ENCODE results near the gene PCDHGA8.
"Not testable (repeated sequence)": the region's sequence is repeated elsewhere in the genome, so short reads cannot be mapped to it uniquely, and the experiment has no call there.

PCDHGA8 gene

DNA sequence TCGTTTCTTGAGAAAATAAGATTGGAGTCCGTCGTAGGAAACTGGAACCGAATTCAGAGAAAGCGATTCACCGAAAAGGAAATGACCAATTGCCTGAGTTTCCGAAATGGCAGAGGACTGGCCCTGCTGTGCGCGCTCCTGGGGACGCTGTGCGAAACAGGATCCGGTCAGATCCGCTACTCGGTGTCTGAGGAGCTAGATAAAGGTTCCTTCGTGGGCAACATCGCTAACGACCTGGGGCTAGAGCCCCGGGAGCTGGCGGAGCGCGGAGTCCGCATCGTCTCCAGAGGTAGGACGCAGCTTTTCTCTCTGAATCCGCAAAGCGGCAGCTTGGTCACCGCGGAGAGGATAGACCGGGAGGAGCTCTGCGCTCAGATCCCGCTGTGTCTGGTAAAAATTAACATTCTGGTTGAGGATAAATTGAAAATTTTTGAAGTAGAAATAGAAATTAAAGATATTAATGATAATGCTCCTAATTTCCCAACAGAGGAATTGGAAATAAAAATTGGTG lies 48.4 kb upstream of the PCDHGA8 start:
- H3K36me3 ChIP-seq (ENCODE audit: insufficient read depth, low read length): no peaks in the 10 kb centered on the region
- H3K27me3 ChIP-seq (ENCODE audit: insufficient read depth, low read length, poor library complexity, severe bottlenecking): no peaks in the 10 kb centered on the region
- no peak overlapping the region for H3K9ac ChIP-seq (ENCODE audit: low read depth, low read length, poor library complexity, severe bottlenecking)
- no peak overlapping the region for H3K4me3 ChIP-seq (ENCODE audit: low read length, poor library complexity, severe bottlenecking)
- no peak overlapping the region for H2AFZ ChIP-seq (ENCODE audit: low read length)
- H3K4me2 ChIP-seq (ENCODE audit: low read depth, low read length, poor library complexity, severe bottlenecking): no peak overlapping the region
- no peaks in the 10 kb centered on the region for H4K20me1 ChIP-seq (ENCODE audit: insufficient read depth, low read length, poor library complexity, severe bottlenecking)
- H3K9me3 ChIP-seq (ENCODE audit: insufficient read depth, low read depth, low read length): no peaks in the 10 kb centered on the region
- TF ChIP-seq, protein P1, sequence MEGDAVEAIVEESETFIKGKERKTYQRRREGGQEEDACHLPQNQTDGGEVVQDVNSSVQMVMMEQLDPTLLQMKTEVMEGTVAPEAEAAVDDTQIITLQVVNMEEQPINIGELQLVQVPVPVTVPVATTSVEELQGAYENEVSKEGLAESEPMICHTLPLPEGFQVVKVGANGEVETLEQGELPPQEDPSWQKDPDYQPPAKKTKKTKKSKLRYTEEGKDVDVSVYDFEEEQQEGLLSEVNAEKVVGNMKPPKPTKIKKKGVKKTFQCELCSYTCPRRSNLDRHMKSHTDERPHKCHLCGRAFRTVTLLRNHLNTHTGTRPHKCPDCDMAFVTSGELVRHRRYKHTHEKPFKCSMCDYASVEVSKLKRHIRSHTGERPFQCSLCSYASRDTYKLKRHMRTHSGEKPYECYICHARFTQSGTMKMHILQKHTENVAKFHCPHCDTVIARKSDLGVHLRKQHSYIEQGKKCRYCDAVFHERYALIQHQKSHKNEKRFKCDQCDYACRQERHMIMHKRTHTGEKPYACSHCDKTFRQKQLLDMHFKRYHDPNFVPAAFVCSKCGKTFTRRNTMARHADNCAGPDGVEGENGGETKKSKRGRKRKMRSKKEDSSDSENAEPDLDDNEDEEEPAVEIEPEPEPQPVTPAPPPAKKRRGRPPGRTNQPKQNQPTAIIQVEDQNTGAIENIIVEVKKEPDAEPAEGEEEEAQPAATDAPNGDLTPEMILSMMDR (conservative IDR thresholded peaks at IDR 0.05; ENCODE audit: low read length): no peak
- TF ChIP-seq EZH2phosphoT487 (IDR thresholded peaks at IDR 0.05; ENCODE audit: borderline replicate concordance): no peak
- H3F3A ChIP-seq (ENCODE audit: low read depth): no peaks in the 10 kb centered on the region
- H3K4me1 ChIP-seq (ENCODE audit: insufficient read depth, low read length, poor library complexity, severe bottlenecking): no peaks in the 10 kb centered on the region
- no peaks in the 10 kb centered on the region for H3K79me2 ChIP-seq (ENCODE audit: insufficient read depth, low read length)
- H3K9me2 ChIP-seq (replicated peaks; ENCODE audit: low read depth, low read length): no peaks in the 10 kb centered on the region

DNA sequence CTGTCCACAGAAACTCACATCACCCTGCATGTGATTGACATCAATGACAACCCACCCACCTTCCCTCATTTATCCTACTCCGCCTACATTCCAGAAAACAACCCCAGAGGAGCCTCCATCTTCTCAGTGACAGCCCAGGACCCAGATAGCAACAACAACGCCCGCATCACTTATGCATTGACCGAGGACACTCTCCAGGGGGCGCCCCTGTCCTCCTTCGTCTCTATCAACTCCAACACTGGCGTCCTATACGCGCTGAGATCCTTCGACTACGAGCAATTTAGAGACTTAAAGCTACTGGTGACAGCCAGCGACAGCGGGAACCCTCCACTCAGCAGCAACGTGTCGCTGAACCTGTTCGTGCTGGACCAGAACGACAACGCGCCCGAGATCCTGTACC lies 47.1 kb upstream of the PCDHGA8 start:
- Histone ChIP-seq H3K9me3 (ENCODE audit: insufficient read depth, low read depth, low read length) (no peaks in the 10 kb centered on the region), H2AFZ (ENCODE audit: low read length) (no peak overlapping the region), H3K4me1 (ENCODE audit: insufficient read depth, low read length, poor library complexity, severe bottlenecking) (no peaks in the 10 kb centered on the region), H3K36me3 (ENCODE audit: insufficient read depth, low read length) (no peaks in the 10 kb centered on the region), H3K79me2 (ENCODE audit: insufficient read depth, low read length) (no peaks in the 10 kb centered on the region), H3F3A (ENCODE audit: low read depth) (no peaks in the 10 kb centered on the region), H3K9ac (ENCODE audit: low read depth, low read length, poor library complexity, severe bottlenecking) (no peak overlapping the region), H3K4me2 (ENCODE audit: low read depth, low read length, poor library complexity, severe bottlenecking) (no peak overlapping the region), H3K9me2 (replicated peaks; ENCODE audit: low read depth, low read length) (no peaks in the 10 kb centered on the region), H4K20me1 (ENCODE audit: insufficient read depth, low read length, poor library complexity, severe bottlenecking) (no peaks in the 10 kb centered on the region), H3K4me3 (ENCODE audit: low read length, poor library complexity, severe bottlenecking) (no peak overlapping the region), H3K27me3 (ENCODE audit: insufficient read depth, low read length, poor library complexity, severe bottlenecking) (no peaks in the 10 kb centered on the region)
- TF ChIP-seq, protein P1 (conservative IDR thresholded peaks at IDR 0.05; ENCODE audit: low read length): 0 out of 2 replicates have a peak, but pooled peaks have one; percentile 15
- no peak for TF ChIP-seq EZH2phosphoT487 (IDR thresholded peaks at IDR 0.05; ENCODE audit: borderline replicate concordance)

GRCh38 chr5:141346017-141346416 lies 46.4 kb upstream of the PCDHGA8 start:
- H3K4me2 ChIP-seq (ENCODE audit: low read depth, low read length, poor library complexity, severe bottlenecking); H4K20me1 ChIP-seq (ENCODE audit: insufficient read depth, low read length, poor library complexity, severe bottlenecking); H3K4me3 ChIP-seq (ENCODE audit: low read length, poor library complexity, severe bottlenecking); H2AFZ ChIP-seq (ENCODE audit: low read length); H3K9me3 ChIP-seq (ENCODE audit: insufficient read depth, low read depth, low read length); H3K4me1 ChIP-seq (ENCODE audit: insufficient read depth, low read length, poor library complexity, severe bottlenecking); H3K79me2 ChIP-seq (ENCODE audit: insufficient read depth, low read length); H3K27me3 ChIP-seq (ENCODE audit: insufficient read depth, low read length, poor library complexity, severe bottlenecking); H3K9ac ChIP-seq (ENCODE audit: low read depth, low read length, poor library complexity, severe bottlenecking); H3K9me2 ChIP-seq (replicated peaks; ENCODE audit: low read depth, low read length); H3K36me3 ChIP-seq (ENCODE audit: insufficient read depth, low read length); H3F3A ChIP-seq (ENCODE audit: low read depth): not testable (repeated sequence)

- no peaks in the 10 kb centered on the region for H3K4me1 ChIP-seq (ENCODE audit: insufficient read depth, low read length, poor library complexity, severe bottlenecking)
- H2AFZ ChIP-seq (ENCODE audit: low read length): peak within 1 kb of the TSS; percentile 59
- no peaks in the 10 kb centered on the region for H3F3A ChIP-seq (ENCODE audit: low read depth)
- no peaks in the 10 kb centered on the region for H4K20me1 ChIP-seq (ENCODE audit: insufficient read depth, low read length, poor library complexity, severe bottlenecking)
- H3K9me3 ChIP-seq (ENCODE audit: insufficient read depth, low read depth, low read length): no peaks in the 10 kb centered on the region
- H3K4me2 ChIP-seq (ENCODE audit: low read depth, low read length, poor library complexity, severe bottlenecking): no peak within 1 kb of the TSS
- no peaks in the 10 kb centered on the region for H3K9me2 ChIP-seq (replicated peaks; ENCODE audit: low read depth, low read length)
- H3K27me3 ChIP-seq (ENCODE audit: insufficient read depth, low read length, poor library complexity, severe bottlenecking): no peaks in the 10 kb centered on the region
- TF ChIP-seq, protein P1 (conservative IDR thresholded peaks at IDR 0.05; ENCODE audit: low read length): peak; percentile 65
- no peak for TF ChIP-seq EZH2phosphoT487 (IDR thresholded peaks at IDR 0.05; ENCODE audit: borderline replicate concordance)
- no peaks in the 10 kb centered on the region for H3K36me3 ChIP-seq (ENCODE audit: insufficient read depth, low read length)
- no peaks in the 10 kb centered on the region for H3K79me2 ChIP-seq (ENCODE audit: insufficient read depth, low read length)
- no peak within 1 kb of the TSS for H3K9ac ChIP-seq (ENCODE audit: low read depth, low read length, poor library complexity, severe bottlenecking)
- peak within 1 kb of the TSS; percentile 44 for H3K4me3 ChIP-seq (ENCODE audit: low read length, poor library complexity, severe bottlenecking)
Measured at GRCh38 chr5:141349917-141350619, 42.4 kb upstream of the PCDHGA8 start, which contains the start of gene PCDHGB1. TSS of gene PCDHGB1 (plus strand) at chr5:141350099. CDS start at chr5:141350261, 162 bp downstream.
